OCI-LY7 (cell line): ENCODE results near the gene DISC1.
"Not testable (repeated sequence)": the region's sequence is repeated elsewhere in the genome, so short reads cannot be mapped to it uniquely, and the experiment has no call there.

Experiments used
- CTCF ChIP-seq: fragments of 200-600 bp; sonication (generic); conservative IDR thresholded peaks from 2 replicates; pipeline ENCODE4 v1.5.1; 2014; ENCODE audit warnings: mild to moderate bottlenecking, antibody characterized with exemption, low read length, moderate library complexity, mixed read lengths
- EZH2phosphoT487 ChIP-seq: fragments of 200-600 bp; sonication (generic); IDR thresholded peaks from 2 replicates; pipeline ENCODE4 v1.6.1; 2018; ENCODE audit warnings: low read depth, borderline replicate concordance, mild to moderate bottlenecking, mixed run types, antibody characterized with exemption, low read length, moderate library complexity, mixed read lengths

- not testable (repeated sequence) for TF ChIP-seq CTCF, EZH2phosphoT487
Observed at GRCh38 chr1:231593264-231593663, 33.3 kb upstream of the DISC1 start.
